HEK293 (cell line): ENCODE measurements around the gene USP13.

Source experiments
- CTCF ChIA-PET: fragments of 350-600 bp; formaldehyde crosslinking; extraction: SDS; loops from one replicate; lab custom pipeline; 2021; ENCODE audit warnings: antibody characterized with exemption; lab: Yijun Ruan, JAX
- POLR2A ChIA-PET: fragments of 300-600 bp; formaldehyde crosslinking; extraction: SDS; loops from one replicate; lab custom pipeline; 2020; ENCODE audit warnings: antibody characterized with exemption, inconsistent platforms; lab: Yijun Ruan, JAX
- H3K27ac ChIP-seq: fragments of 200-500 bp; sonication (Bioruptor generic); 2 replicates; pipeline ENCODE4 v1.5.1; 2014; ENCODE audit warnings: low read depth, low read length, control low read depth, inconsistent platforms; ENCODE audit errors: extremely low read depth
- H3K36me3 ChIP-seq, 2 experiments: fragments of 200-500 bp in 1 of 2; sonication (Bioruptor generic) in 1 of 2; 1 replicate in 1 of 2; 2 replicates in 1 of 2; pipeline ENCODE4 v1.5.1; 2014 to 2017; ENCODE audit warnings: inconsistent platforms in 2 of 2, low read length in 2 of 2; ENCODE audit not compliant: control insufficient read depth in 2 of 2, insufficient read depth in 1 of 2
- H3K4me1 ChIP-seq: fragments of 200-500 bp; sonication (Bioruptor generic); 2 replicates; pipeline ENCODE4 v1.5.1; 2014; ENCODE audit warnings: mild to moderate bottlenecking, low read length, inconsistent platforms; ENCODE audit not compliant: control insufficient read depth, insufficient read depth
- H3K4me3 ChIP-seq: 2 replicates; pipeline ENCODE4 v1.5.1; 2011; ENCODE audit warnings: low read depth, mild to moderate bottlenecking, control low read depth, low read length, moderate library complexity
- H3K9me3 ChIP-seq: fragments of 200-500 bp; sonication (Bioruptor generic); 2 replicates; pipeline ENCODE4 v1.5.1; 2014; ENCODE audit warnings: low read depth, low read length, inconsistent platforms; ENCODE audit not compliant: control insufficient read depth, insufficient read depth
- BCL11A ChIP-seq: fragments of 450-650 bp; formaldehyde crosslinking; IDR thresholded peaks from 2 replicates; pipeline ENCODE4 v1.5.1; 2016; ENCODE audit warnings: low read depth, missing biosample characterization, missing genetic modification characterization
- BCL11B ChIP-seq: fragments of 450-650 bp; formaldehyde crosslinking; IDR thresholded peaks from 2 replicates; pipeline ENCODE4 v1.5.1; 2016; ENCODE audit warnings: low read depth, missing biosample characterization, missing genetic modification characterization
- FEZF1 ChIP-seq: fragments of 450-650 bp; formaldehyde crosslinking; IDR thresholded peaks from 2 replicates; pipeline ENCODE4 v1.5.1; 2016; ENCODE audit warnings: missing biosample characterization, missing genetic modification characterization
- KLF1 ChIP-seq: fragments of 450-650 bp; formaldehyde crosslinking; IDR thresholded peaks from 2 replicates; pipeline ENCODE4 v1.5.1; 2016; ENCODE audit warnings: missing biosample characterization, missing genetic modification characterization
- KLF16 ChIP-seq: fragments of 450-650 bp; formaldehyde crosslinking; IDR thresholded peaks from 2 replicates; pipeline ENCODE4 v1.5.1; 2017; ENCODE audit warnings: missing biosample characterization, missing genetic modification characterization
- KLF7 ChIP-seq: fragments of 450-650 bp; formaldehyde crosslinking; IDR thresholded peaks from 2 replicates; pipeline ENCODE4 v1.5.1; 2016; ENCODE audit warnings: missing biosample characterization, missing genetic modification characterization, borderline replicate concordance
- SP7 ChIP-seq: fragments of 450-650 bp; formaldehyde crosslinking; IDR thresholded peaks from 2 replicates; pipeline ENCODE4 v1.5.1; 2016; ENCODE audit warnings: missing biosample characterization, missing genetic modification characterization
- YY1 ChIP-seq: fragments of 450-650 bp; formaldehyde crosslinking; IDR thresholded peaks from 2 replicates; pipeline ENCODE4 v1.5.1; 2018; ENCODE audit warnings: missing biosample characterization, missing genetic modification characterization
- ZBTB20 ChIP-seq: fragments of 450-650 bp; formaldehyde crosslinking; IDR thresholded peaks from 2 replicates; pipeline ENCODE4 v1.5.1; 2016; ENCODE audit warnings: missing biosample characterization, missing genetic modification characterization
- ZBTB21 ChIP-seq: fragments of 450-650 bp; formaldehyde crosslinking; IDR thresholded peaks from 2 replicates; pipeline ENCODE4 v1.5.1; 2017; ENCODE audit warnings: missing biosample characterization, missing genetic modification characterization
- ZNF112 ChIP-seq: fragments of 450-650 bp; formaldehyde crosslinking; IDR thresholded peaks from 2 replicates; pipeline ENCODE4 v1.5.0; 2017; ENCODE audit warnings: missing biosample characterization, missing genetic modification characterization
- ZNF121 ChIP-seq: fragments of 450-650 bp; formaldehyde crosslinking; IDR thresholded peaks from 2 replicates; pipeline ENCODE4 v1.5.1; 2016; ENCODE audit warnings: missing biosample characterization, missing genetic modification characterization
- ZNF155 ChIP-seq: fragments of 450-650 bp; formaldehyde crosslinking; IDR thresholded peaks from 2 replicates; pipeline ENCODE4 v1.5.1; 2016; ENCODE audit warnings: missing biosample characterization, missing genetic modification characterization
- ZNF23 ChIP-seq: fragments of 450-650 bp; formaldehyde crosslinking; IDR thresholded peaks from 2 replicates; pipeline ENCODE4 v1.5.1; 2016; ENCODE audit warnings: missing biosample characterization, missing genetic modification characterization, borderline replicate concordance
- ZNF311 ChIP-seq: fragments of 450-650 bp; formaldehyde crosslinking; IDR thresholded peaks from 2 replicates; pipeline ENCODE4 v1.5.1; 2017; ENCODE audit warnings: missing biosample characterization, missing genetic modification characterization, borderline replicate concordance
- ZNF335 ChIP-seq: fragments of 450-650 bp; formaldehyde crosslinking; conservative IDR thresholded peaks from 2 replicates; pipeline ENCODE4 v1.5.1; 2016; ENCODE audit warnings: missing biosample characterization, missing genetic modification characterization
- ZNF404 ChIP-seq: fragments of 450-650 bp; formaldehyde crosslinking; IDR thresholded peaks from 2 replicates; pipeline ENCODE4 v1.5.1; 2017; ENCODE audit warnings: missing biosample characterization, missing genetic modification characterization
- ZNF416 ChIP-seq: fragments of 450-650 bp; formaldehyde crosslinking; IDR thresholded peaks from 2 replicates; pipeline ENCODE4 v1.5.1; 2016; ENCODE audit warnings: missing biosample characterization, missing genetic modification characterization
- ZNF473 ChIP-seq: fragments of 450-650 bp; formaldehyde crosslinking; IDR thresholded peaks from 2 replicates; pipeline ENCODE4 v1.5.1; 2017; ENCODE audit warnings: missing biosample characterization, missing genetic modification characterization
- ZNF501 ChIP-seq: fragments of 450-650 bp; formaldehyde crosslinking; IDR thresholded peaks from 2 replicates; pipeline ENCODE4 v1.5.1; 2016; ENCODE audit warnings: missing biosample characterization, missing genetic modification characterization
- ZNF514 ChIP-seq: fragments of 450-650 bp; formaldehyde crosslinking; IDR thresholded peaks from 2 replicates; pipeline ENCODE4 v1.5.1; 2016; ENCODE audit warnings: missing biosample characterization, missing genetic modification characterization
- ZNF623 ChIP-seq: fragments of 450-650 bp; formaldehyde crosslinking; IDR thresholded peaks from 2 replicates; pipeline ENCODE4 v1.5.1; 2016; ENCODE audit warnings: missing biosample characterization, missing genetic modification characterization
- ZNF629 ChIP-seq: fragments of 450-650 bp; formaldehyde crosslinking; IDR thresholded peaks from 2 replicates; pipeline ENCODE4 v1.5.1; 2017; ENCODE audit warnings: missing biosample characterization, missing genetic modification characterization
- ZNF658 ChIP-seq: fragments of 450-650 bp; formaldehyde crosslinking; IDR thresholded peaks from 2 replicates; pipeline ENCODE4; 2016; ENCODE audit warnings: missing biosample characterization, missing genetic modification characterization
- ZNF660 ChIP-seq: fragments of 450-650 bp; IDR thresholded peaks from 2 replicates; pipeline ENCODE4 v1.5.1; 2018; ENCODE audit warnings: missing biosample characterization, mild to moderate bottlenecking, missing genetic modification characterization
- ZNF791 ChIP-seq: fragments of 450-650 bp; formaldehyde crosslinking; IDR thresholded peaks from 2 replicates; pipeline ENCODE4 v1.5.1; 2016; ENCODE audit warnings: missing biosample characterization, missing genetic modification characterization
- ZSCAN16 ChIP-seq: fragments of 450-650 bp; formaldehyde crosslinking; IDR thresholded peaks from 2 replicates; pipeline ENCODE4 v1.5.1; 2016; ENCODE audit warnings: missing biosample characterization, missing genetic modification characterization
- ZSCAN30 ChIP-seq: fragments of 450-650 bp; IDR thresholded peaks from 2 replicates; pipeline ENCODE4 v1.5.1; 2018; ENCODE audit warnings: missing biosample characterization, mild to moderate bottlenecking, missing genetic modification characterization, moderate library complexity
- ZXDB ChIP-seq: fragments of 450-650 bp; formaldehyde crosslinking; IDR thresholded peaks from 2 replicates; pipeline ENCODE4 v1.5.1; 2016; ENCODE audit warnings: missing biosample characterization, missing genetic modification characterization
- TF ChIP-seq, protein P1 (sequence below): fragments of 450-650 bp; formaldehyde crosslinking; IDR thresholded peaks from 2 replicates; pipeline ENCODE4 v1.5.1; 2016; ENCODE audit warnings: missing biosample characterization, missing genetic modification characterization
- TF ChIP-seq, protein P2 (sequence below): fragments of 450-650 bp; formaldehyde crosslinking; IDR thresholded peaks from 2 replicates; pipeline ENCODE4 v1.5.1; 2017; ENCODE audit warnings: missing biosample characterization, missing genetic modification characterization
- TF ChIP-seq, protein P3 (sequence below): fragments of 450-650 bp; formaldehyde crosslinking; conservative IDR thresholded peaks from 2 replicates; pipeline ENCODE4 v1.5.1; 2016; ENCODE audit warnings: low read depth, missing biosample characterization, missing genetic modification characterization

Gene USP13

DNA sequence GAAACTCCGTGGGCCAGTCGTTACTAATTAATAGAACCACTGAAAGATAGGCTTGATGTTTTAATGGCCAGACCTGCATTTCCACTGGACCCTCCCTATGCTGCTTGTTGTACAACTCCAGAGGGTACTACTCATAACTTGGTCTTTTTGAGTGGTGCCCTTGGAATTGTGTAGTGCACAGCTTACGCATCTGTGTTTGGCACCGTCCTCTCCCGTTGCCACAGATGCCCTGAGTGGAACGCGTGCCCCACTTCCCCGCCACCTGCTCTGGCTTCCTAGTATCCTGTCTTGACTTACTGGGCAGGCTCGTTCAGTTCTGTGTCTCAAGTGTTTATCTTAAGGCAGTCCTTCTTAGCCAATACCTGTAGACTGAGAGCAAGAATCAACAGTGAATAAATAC, 78.7 kb downstream of the USP13 start:
- H3K4me1 ChIP-seq = no peaks in the 10 kb centered on the region
- POLR2A ChIA-PET = no interaction called here
- CTCF ChIA-PET = interaction anchor here (0.7 kb wide), 1 partner anchor 36 kb away, joined by 3 read pairs; no protein-coding TSS in a partner anchor
- H3K27ac ChIP-seq = no peak overlapping the region
- no peaks in the 10 kb centered on the region for H3K9me3 ChIP-seq
- TF ChIP-seq, protein P1, sequence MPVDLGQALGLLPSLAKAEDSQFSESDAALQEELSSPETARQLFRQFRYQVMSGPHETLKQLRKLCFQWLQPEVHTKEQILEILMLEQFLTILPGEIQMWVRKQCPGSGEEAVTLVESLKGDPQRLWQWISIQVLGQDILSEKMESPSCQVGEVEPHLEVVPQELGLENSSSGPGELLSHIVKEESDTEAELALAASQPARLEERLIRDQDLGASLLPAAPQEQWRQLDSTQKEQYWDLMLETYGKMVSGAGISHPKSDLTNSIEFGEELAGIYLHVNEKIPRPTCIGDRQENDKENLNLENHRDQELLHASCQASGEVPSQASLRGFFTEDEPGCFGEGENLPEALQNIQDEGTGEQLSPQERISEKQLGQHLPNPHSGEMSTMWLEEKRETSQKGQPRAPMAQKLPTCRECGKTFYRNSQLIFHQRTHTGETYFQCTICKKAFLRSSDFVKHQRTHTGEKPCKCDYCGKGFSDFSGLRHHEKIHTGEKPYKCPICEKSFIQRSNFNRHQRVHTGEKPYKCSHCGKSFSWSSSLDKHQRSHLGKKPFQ (tag by site-specific recombination) = no peak
- TF ChIP-seq ZNF501 (tag by site-specific recombination) (no peak), ZNF623 (tag by site-specific recombination) (no peak), ZNF311 (tag by site-specific recombination) (no peak), ZNF23 (tag by site-specific recombination) (no peak), FEZF1 (no peak), ZXDB (tag by site-specific recombination) (no peak), ZNF473 (tag by site-specific recombination) (no peak), ZNF404 (tag by site-specific recombination) (no peak), ZNF658 (tag by site-specific recombination) (no peak), ZSCAN16 (no peak), ZNF629 (tag by site-specific recombination) (no peak), YY1 (tag by site-specific recombination) (no peak), ZNF514 (no peak)
- TF ChIP-seq, protein P2, sequence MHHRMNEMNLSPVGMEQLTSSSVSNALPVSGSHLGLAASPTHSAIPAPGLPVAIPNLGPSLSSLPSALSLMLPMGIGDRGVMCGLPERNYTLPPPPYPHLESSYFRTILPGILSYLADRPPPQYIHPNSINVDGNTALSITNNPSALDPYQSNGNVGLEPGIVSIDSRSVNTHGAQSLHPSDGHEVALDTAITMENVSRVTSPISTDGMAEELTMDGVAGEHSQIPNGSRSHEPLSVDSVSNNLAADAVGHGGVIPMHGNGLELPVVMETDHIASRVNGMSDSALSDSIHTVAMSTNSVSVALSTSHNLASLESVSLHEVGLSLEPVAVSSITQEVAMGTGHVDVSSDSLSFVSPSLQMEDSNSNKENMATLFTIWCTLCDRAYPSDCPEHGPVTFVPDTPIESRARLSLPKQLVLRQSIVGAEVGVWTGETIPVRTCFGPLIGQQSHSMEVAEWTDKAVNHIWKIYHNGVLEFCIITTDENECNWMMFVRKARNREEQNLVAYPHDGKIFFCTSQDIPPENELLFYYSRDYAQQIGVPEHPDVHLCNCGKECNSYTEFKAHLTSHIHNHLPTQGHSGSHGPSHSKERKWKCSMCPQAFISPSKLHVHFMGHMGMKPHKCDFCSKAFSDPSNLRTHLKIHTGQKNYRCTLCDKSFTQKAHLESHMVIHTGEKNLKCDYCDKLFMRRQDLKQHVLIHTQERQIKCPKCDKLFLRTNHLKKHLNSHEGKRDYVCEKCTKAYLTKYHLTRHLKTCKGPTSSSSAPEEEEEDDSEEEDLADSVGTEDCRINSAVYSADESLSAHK (tag by site-specific recombination) = no peak
- TF ChIP-seq, all 188 proteins: peak for 0
- Histone ChIP-seq H3K4me3 (no peak overlapping the region), H3K36me3 (peaks cover 0 to 39% of the 10 kb centered on the region in 2 experiments; a peak in 2 of 3 replicates)

DNA sequence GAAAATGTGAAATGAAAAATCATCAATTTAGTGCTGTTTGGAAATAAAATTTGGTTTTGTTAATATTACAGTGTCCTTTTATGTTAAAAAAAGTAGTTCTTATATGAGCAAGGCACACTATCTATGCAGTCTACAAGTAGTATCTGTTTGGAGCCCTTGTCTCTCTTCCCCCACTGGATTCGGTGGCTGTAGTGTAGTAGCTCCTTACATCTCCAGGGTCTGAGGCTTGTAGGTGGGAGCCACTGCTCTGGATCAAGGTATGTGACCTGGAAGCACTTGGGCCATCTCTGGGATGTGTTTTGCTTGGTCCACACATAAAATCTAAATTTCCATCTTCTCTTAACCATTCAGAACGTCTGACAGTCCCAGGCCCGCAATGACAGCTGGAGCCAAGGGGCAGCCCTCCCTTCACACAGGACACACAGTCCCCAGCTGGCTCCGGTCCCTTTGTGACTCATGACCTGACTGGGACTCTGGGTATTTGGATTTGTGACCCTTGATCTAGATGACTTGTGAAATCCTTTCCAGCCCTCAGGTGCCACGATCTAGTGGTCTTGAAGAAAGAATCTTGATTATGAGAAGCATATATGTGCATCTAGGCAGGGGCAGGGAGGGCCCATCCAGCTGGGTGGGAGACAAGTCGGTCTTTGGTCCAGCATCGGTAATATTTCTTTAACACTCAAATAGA, 80.0 kb downstream of the USP13 start:
- H3K4me3 ChIP-seq = no peak overlapping the region
- TF ChIP-seq ZNF121 (tag by site-specific recombination) = no peak
- no peak for TF ChIP-seq ZNF416
- TF ChIP-seq ZNF335 (tag by site-specific recombination) = no peak
- no peak for TF ChIP-seq ZNF155 (tag by site-specific recombination)
- TF ChIP-seq ZBTB20 = no peak
- TF ChIP-seq ZNF660 (tag by site-specific recombination) = no peak
- no peak for TF ChIP-seq KLF16 (tag by site-specific recombination)
- no peak for TF ChIP-seq KLF1 (tag by site-specific recombination)
- no peak for TF ChIP-seq ZSCAN30 (tag by site-specific recombination)
- TF ChIP-seq SP7 (tag by site-specific recombination) = no peak
- TF ChIP-seq ZBTB21 = no peak
- no peak for TF ChIP-seq BCL11A
- no peak for TF ChIP-seq KLF7
- TF ChIP-seq ZNF112 = no peak
- TF ChIP-seq, protein P3, sequence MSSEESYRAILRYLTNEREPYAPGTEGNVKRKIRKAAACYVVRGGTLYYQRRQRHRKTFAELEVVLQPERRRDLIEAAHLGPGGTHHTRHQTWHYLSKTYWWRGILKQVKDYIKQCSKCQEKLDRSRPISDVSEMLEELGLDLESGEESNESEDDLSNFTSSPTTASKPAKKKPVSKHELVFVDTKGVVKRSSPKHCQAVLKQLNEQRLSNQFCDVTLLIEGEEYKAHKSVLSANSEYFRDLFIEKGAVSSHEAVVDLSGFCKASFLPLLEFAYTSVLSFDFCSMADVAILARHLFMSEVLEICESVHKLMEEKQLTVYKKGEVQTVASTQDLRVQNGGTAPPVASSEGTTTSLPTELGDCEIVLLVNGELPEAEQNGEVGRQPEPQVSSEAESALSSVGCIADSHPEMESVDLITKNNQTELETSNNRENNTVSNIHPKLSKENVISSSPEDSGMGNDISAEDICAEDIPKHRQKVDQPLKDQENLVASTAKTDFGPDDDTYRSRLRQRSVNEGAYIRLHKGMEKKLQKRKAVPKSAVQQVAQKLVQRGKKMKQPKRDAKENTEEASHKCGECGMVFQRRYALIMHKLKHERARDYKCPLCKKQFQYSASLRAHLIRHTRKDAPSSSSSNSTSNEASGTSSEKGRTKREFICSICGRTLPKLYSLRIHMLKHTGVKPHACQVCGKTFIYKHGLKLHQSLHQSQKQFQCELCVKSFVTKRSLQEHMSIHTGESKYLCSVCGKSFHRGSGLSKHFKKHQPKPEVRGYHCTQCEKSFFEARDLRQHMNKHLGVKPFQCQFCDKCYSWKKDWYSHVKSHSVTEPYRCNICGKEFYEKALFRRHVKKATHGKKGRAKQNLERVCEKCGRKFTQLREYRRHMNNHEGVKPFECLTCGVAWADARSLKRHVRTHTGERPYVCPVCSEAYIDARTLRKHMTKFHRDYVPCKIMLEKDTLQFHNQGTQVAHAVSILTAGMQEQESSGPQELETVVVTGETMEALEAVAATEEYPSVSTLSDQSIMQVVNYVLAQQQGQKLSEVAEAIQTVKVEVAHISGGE (tag by site-specific recombination) = no peak
- TF ChIP-seq BCL11B (tag by site-specific recombination) = no peak
- no peak for TF ChIP-seq ZNF791 (tag by site-specific recombination)

More for the DNA sequence above, 80.0 kb downstream of the USP13 start:
- peaks cover 0 to 43% of the 10 kb centered on the region in 2 experiments; a peak in 2 of 3 replicates for H3K36me3 ChIP-seq
- no peak overlapping the region for H3K27ac ChIP-seq
- no peaks in the 10 kb centered on the region for H3K9me3 ChIP-seq
- POLR2A ChIA-PET = no interaction called here
- no peaks in the 10 kb centered on the region for H3K4me1 ChIP-seq
- CTCF ChIA-PET = no interaction called here
